HepG2 (cell line): ENCODE measurements around the gene ARID3C. TPM values are rescaled to one million over a fixed set of nuclear protein-coding genes. Genes with fewer than 3 reads are reported as not detected.

Source experiments
- ARNT ChIP-seq: fragments of 450-650 bp; IDR thresholded peaks from 2 replicates; pipeline ENCODE4 v1.6.1; 2017
- ATF7-NPFF ChIP-seq: sonication (generic); formaldehyde crosslinking; IDR thresholded peaks from 2 replicates; pipeline ENCODE4 v1.8.1; 2023; ENCODE audit warnings: mild to moderate bottlenecking, low read depth, missing genetic modification reagents, moderate library complexity
- BORCS8-MEF2B ChIP-seq: sonication (generic); formaldehyde crosslinking; IDR thresholded peaks from 2 replicates; pipeline ENCODE4 v1.8.0; 2022; ENCODE audit warnings: mild to moderate bottlenecking, missing genetic modification reagents
- CBX5 ChIP-seq: sonication (generic); formaldehyde crosslinking; IDR thresholded peaks from 2 replicates; pipeline ENCODE4 v1.4.0; 2020; ENCODE audit warnings: missing genetic modification reagents, borderline replicate concordance
- EED ChIP-seq: sonication (generic); formaldehyde crosslinking; IDR thresholded peaks from 2 replicates; pipeline ENCODE4 v1.5.0; 2020; ENCODE audit warnings: mild to moderate bottlenecking, missing genetic modification reagents
- EP300 ChIP-seq, 3 experiments: sonication (generic) in 1 of 3; formaldehyde crosslinking in 1 of 3; IDR thresholded peaks; 2 replicates each; pipeline versions ENCODE4 v1.5.1 to v1.6.1; 2011 to 2020; ENCODE audit warnings: low read depth in 2 of 3, low read length in 2 of 3, borderline replicate concordance in 1 of 3, improper control_type of control experiment in 1 of 3, mild to moderate bottlenecking in 1 of 3, missing genetic modification reagents in 1 of 3, moderate library complexity in 1 of 3
- ETV6 ChIP-seq: sonication (generic); formaldehyde crosslinking; conservative IDR thresholded peaks from 2 replicates; pipeline ENCODE4 v1.4.0; 2020; ENCODE audit warnings: missing genetic modification reagents
- FLYWCH1 ChIP-seq: sonication (generic); formaldehyde crosslinking; IDR thresholded peaks from 2 replicates; pipeline ENCODE4 v1.8.1; 2023; ENCODE audit warnings: mild to moderate bottlenecking, missing genetic modification reagents
- GABPA ChIP-seq, 2 experiments: IDR thresholded peaks; 2 replicates each; pipeline ENCODE4 v1.6.1; 2011 to 2016; ENCODE audit warnings: low read depth in 2 of 2, low read length in 1 of 2, missing biosample characterization in 1 of 2, missing genetic modification characterization in 1 of 2
- GZF1 ChIP-seq: sonication (generic); formaldehyde crosslinking; IDR thresholded peaks from 2 replicates; pipeline ENCODE4 v1.5.1; 2020; ENCODE audit warnings: mild to moderate bottlenecking, missing genetic modification reagents
- HOXA5 ChIP-seq: sonication (generic); formaldehyde crosslinking; IDR thresholded peaks from 2 replicates; pipeline ENCODE4 v1.4.0; 2020; ENCODE audit warnings: missing genetic modification reagents
- KLF12 ChIP-seq: sonication (generic); formaldehyde crosslinking; IDR thresholded peaks from 2 replicates; pipeline ENCODE4 v1.4.0; 2020; ENCODE audit warnings: missing genetic modification reagents, borderline replicate concordance
- MAFK ChIP-seq, 2 experiments: IDR thresholded peaks in 1 of 2; conservative IDR thresholded peaks in 1 of 2; 2 replicates each; pipeline ENCODE4 v1.6.1; 2011; ENCODE audit warnings: improper control_type of control experiment in 2 of 2, low read length in 2 of 2
- MXD4 ChIP-seq: IDR thresholded peaks from 2 replicates; pipeline ENCODE4 v1.6.1; 2016; ENCODE audit warnings: mild to moderate bottlenecking, missing biosample characterization, missing genetic modification reagents
- MYNN ChIP-seq: sonication (generic); formaldehyde crosslinking; IDR thresholded peaks from 2 replicates; pipeline ENCODE4 v1.4.0; 2020; ENCODE audit warnings: mild to moderate bottlenecking, low read depth, missing genetic modification reagents
- RFX1 ChIP-seq: fragments of 450-650 bp; IDR thresholded peaks from 2 replicates; pipeline ENCODE4 v1.6.1; 2017
- SCMH1 ChIP-seq: sonication (generic); formaldehyde crosslinking; IDR thresholded peaks from 2 replicates; pipeline ENCODE4 v1.9.0; 2021; ENCODE audit warnings: missing genetic modification reagents, mild to moderate bottlenecking, borderline replicate concordance
- SP4 ChIP-seq: sonication (generic); formaldehyde crosslinking; IDR thresholded peaks from 2 replicates; pipeline ENCODE4 v1.8.1; 2023; ENCODE audit warnings: mild to moderate bottlenecking, missing genetic modification reagents
- SPEN ChIP-seq: sonication (generic); formaldehyde crosslinking; IDR thresholded peaks from 2 replicates; pipeline ENCODE4 v1.5.1; 2020; ENCODE audit warnings: low read depth, mild to moderate bottlenecking, missing genetic modification reagents
- TEAD2 ChIP-seq: sonication (generic); formaldehyde crosslinking; IDR thresholded peaks from 2 replicates; pipeline ENCODE4 v1.9.0; 2021; ENCODE audit warnings: missing genetic modification reagents
- THAP11 ChIP-seq: IDR thresholded peaks from 2 replicates; pipeline ENCODE4 v1.6.1; 2016; ENCODE audit warnings: missing biosample characterization, missing genetic modification reagents
- ZNF232 ChIP-seq: sonication (generic); formaldehyde crosslinking; IDR thresholded peaks from 2 replicates; pipeline ENCODE4 v1.4.0; 2020; ENCODE audit warnings: missing genetic modification reagents, borderline replicate concordance
- ZNF382 ChIP-seq: sonication (generic); formaldehyde crosslinking; IDR thresholded peaks from 2 replicates; pipeline ENCODE4 v1.5.0; 2020; ENCODE audit warnings: missing genetic modification reagents, mild to moderate bottlenecking, borderline replicate concordance
- ZNF451 ChIP-seq: sonication (generic); formaldehyde crosslinking; IDR thresholded peaks from 2 replicates; pipeline ENCODE4 v1.5.0; 2020; ENCODE audit warnings: mild to moderate bottlenecking, missing genetic modification reagents
- polyA plus RNA-seq, 8 experiments: library from polyadenylated mRNA; depleted of rRNA in 3 of 8; stranded (reverse) in 7 of 8; unstranded in 1 of 8; fragments of >200 nt; fragmentation: Illumina TruSeq in 4 of 8; extraction: Trizol in 4 of 8; gene quantifications; 2 replicates each; pipeline versions ENCODE4 v1.2.1 to v1.2.3, GENCODE V29; 2011 to 2016; ENCODE audit warnings: low read depth in 4 of 8, missing spikeins in 1 of 8, mixed read lengths in 1 of 8; ENCODE audit not compliant: insufficient read depth in 1 of 8
- total RNA-seq, 5 experiments: library from RNA; depleted of rRNA; stranded (reverse); fragments of >200 nt; fragmentation: Illumina TruSeq; extraction: Trizol; gene quantifications; 2 replicates each; pipeline ENCODE4 v1.2.3, GENCODE V29; 2016; ENCODE audit warnings: low read depth in 1 of 5
- TF ChIP-seq, protein P1 (sequence below): sonication (generic); formaldehyde crosslinking; IDR thresholded peaks from 2 replicates; pipeline ENCODE4 v1.4.0; 2020; ENCODE audit warnings: missing genetic modification reagents, low read depth, mild to moderate bottlenecking, borderline replicate concordance
- TF ChIP-seq, protein P2 (sequence below): conservative IDR thresholded peaks from 2 replicates; pipeline ENCODE4 v1.6.1; 2018; ENCODE audit warnings: missing genetic modification reagents
- TF ChIP-seq, protein P3 (sequence below): sonication (generic); formaldehyde crosslinking; IDR thresholded peaks from 2 replicates; pipeline ENCODE4 v1.4.0; 2020; ENCODE audit warnings: mild to moderate bottlenecking, low read depth, missing genetic modification reagents

ARID3C gene
- total and polyA plus RNA-seq, 2 of the 13 experiments (the other 11 are each of a cell fraction or from before 2014, with no cell fraction given), result not detected

DNA sequence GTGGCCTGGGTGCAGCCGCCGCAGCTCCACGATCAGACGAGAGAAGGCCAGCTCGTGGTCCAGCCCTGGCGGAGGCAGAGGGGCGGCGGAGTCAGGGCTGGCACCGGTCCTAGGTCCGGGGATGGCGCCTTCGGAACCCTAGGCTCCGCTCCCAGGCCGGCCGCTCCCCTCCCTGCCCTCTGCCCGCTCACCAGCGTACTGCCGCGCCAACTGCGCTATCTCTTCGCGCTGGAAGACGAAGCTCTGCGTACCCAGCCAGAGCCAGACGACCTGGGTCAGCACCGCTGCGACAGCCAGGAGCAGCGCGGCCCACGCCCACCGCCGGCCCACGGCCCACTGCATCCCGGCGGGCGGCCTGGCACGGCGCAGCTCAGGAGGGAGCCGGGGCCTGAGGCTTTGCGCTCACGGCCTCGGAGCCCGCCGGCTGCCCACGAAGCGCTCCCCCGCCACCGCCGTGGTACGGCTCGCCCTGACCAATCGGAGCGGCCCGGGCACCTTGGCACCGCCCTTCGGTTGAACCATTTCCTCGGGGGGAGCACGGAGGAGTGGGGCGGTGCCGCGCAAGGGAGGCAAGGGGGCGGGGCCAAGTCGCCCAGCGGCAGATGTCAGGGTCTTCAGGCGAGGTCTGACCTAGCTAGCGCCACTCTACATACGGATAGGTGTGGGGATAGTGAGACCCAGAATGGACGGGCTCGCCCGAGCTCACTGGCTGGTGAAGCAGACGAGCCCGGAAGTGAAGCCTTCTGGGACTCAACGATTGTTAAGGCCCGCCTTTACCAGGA lies 8.7 kb upstream of the ARID3C start, which contains the start of gene SIGMAR1 (continued):
- TF ChIP-seq, protein P1, sequence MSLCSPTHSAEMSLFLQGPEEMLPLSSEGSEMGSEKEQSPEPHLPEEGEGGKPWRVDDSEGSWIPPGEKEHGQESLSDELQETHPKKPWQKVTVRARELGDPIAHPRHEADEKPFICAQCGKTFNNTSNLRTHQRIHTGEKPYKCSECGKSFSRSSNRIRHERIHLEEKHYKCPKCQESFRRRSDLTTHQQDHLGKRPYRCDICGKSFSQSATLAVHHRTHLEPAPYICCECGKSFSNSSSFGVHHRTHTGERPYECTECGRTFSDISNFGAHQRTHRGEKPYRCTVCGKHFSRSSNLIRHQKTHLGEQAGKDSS, result peak; percentile 43
- TF ChIP-seq TEAD2 (CRISPR knock-in tag) (no peak), THAP11 (peak; percentile 83), MAFK (conservative IDR thresholded peaks at IDR 0.05 in 1 of 2, IDR thresholded peaks at IDR 0.05 in 1 of 2; ENCODE audit: low read length in 2 of 2) (no peak), FLYWCH1 (CRISPR knock-in tag) (no peak), MYNN (no peak), CBX5 (no peak), ZNF451 (CRISPR knock-in tag) (no peak), SCMH1 (CRISPR knock-in tag) (no peak), HOXA5 (CRISPR knock-in tag) (peak; percentile 35), SP4 (CRISPR knock-in tag) (peak; percentile 94), ATF7-NPFF (peak; percentile 94), EP300 (IDR thresholded peaks at IDR 0.05; ENCODE audit: low read depth in 2 of 2, low read length in 2 of 2) (no peak), EP300 (CRISPR knock-in tag; IDR thresholded peaks at IDR 0.05; ENCODE audit: borderline replicate concordance) (no peak), RFX1 (no peak), EED (CRISPR knock-in tag) (peak; percentile 98), ZNF232 (CRISPR knock-in tag) (no peak; the same call in 1 of the 2 replicates), GZF1 (CRISPR knock-in tag) (no peak; the same call in 1 of the 2 replicates), MXD4 (CRISPR knock-in tag) (peak; percentile 87), GABPA (IDR thresholded peaks at IDR 0.05; ENCODE audit: low read depth, low read length) (no peak), GABPA (CRISPR knock-in tag; IDR thresholded peaks at IDR 0.05; ENCODE audit: low read depth) (peak; percentile 52; the same call in 1 of the 2 replicates), ETV6 (0 out of 2 replicates have a peak, but pooled peaks have one; percentile 66), BORCS8-MEF2B (peak; percentile 82), SPEN (peak; percentile 89), ZNF382 (CRISPR knock-in tag) (no peak), KLF12 (CRISPR knock-in tag) (no peak; the same call in 1 of the 2 replicates), ARNT (no peak)
- TF ChIP-seq, protein P2, sequence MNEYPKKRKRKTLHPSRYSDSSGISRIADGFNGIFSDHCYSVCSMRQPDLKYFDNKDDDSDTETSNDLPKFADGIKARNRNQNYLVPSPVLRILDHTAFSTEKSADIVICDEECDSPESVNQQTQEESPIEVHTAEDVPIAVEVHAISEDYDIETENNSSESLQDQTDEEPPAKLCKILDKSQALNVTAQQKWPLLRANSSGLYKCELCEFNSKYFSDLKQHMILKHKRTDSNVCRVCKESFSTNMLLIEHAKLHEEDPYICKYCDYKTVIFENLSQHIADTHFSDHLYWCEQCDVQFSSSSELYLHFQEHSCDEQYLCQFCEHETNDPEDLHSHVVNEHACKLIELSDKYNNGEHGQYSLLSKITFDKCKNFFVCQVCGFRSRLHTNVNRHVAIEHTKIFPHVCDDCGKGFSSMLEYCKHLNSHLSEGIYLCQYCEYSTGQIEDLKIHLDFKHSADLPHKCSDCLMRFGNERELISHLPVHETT (CRISPR knock-in tag), result 0 out of 2 replicates have a peak, but pooled peaks have one; percentile 8
- TF ChIP-seq, protein P3, sequence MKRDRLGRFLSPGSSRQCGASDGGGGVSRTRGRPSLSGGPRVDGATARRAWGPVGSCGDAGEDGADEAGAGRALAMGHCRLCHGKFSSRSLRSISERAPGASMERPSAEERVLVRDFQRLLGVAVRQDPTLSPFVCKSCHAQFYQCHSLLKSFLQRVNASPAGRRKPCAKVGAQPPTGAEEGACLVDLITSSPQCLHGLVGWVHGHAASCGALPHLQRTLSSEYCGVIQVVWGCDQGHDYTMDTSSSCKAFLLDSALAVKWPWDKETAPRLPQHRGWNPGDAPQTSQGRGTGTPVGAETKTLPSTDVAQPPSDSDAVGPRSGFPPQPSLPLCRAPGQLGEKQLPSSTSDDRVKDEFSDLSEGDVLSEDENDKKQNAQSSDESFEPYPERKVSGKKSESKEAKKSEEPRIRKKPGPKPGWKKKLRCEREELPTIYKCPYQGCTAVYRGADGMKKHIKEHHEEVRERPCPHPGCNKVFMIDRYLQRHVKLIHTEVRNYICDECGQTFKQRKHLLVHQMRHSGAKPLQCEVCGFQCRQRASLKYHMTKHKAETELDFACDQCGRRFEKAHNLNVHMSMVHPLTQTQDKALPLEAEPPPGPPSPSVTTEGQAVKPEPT (CRISPR knock-in tag), result 0 out of 2 replicates have a peak, but pooled peaks have one; percentile 65
